ENCODE results near the gene UBXN11.

Gene UBXN11

GRCh38 chr1:26259005-26259404 lies 47.4 kb downstream of the UBXN11 start:
- DNase-seq, result no peak

- DNase-seq, result no peak
Measured at GRCh38 chr1:26257222-26257621, 49.2 kb downstream of the UBXN11 start.

GRCh38 chr1:26254404-26254803 lies 52.0 kb downstream of the UBXN11 start:
- DNase-seq, result no peak

GRCh38 chr1:26252718-26253117 lies 53.7 kb downstream of the UBXN11 start:
- DNase-seq, result no peak

GRCh38 chr1:26239936-26240335 lies 66.5 kb downstream of the UBXN11 start:
- no peak for DNase-seq

- DNase-seq, result peak; percentile 40 to 45
Measured at GRCh38 chr1:26237230-26237966, 69.0 kb downstream of the UBXN11 start.

- peak in 1 of 2 experiments; percentile 2 for DNase-seq
Measured at GRCh38 chr1:26234644-26235370, 71.6 kb downstream of the UBXN11 start.

GRCh38 chr1:26233903-26234643 lies 72.4 kb downstream of the UBXN11 start, which contains the start of gene CEP85:
CEP85 (plus strand) TSS chr1:26234200; CDS start chr1:26239784, 5,584 bp downstream.
- DNase-seq, result peak; percentile 92 to 94
